ENCODE data around the gene DENND1A.

DENND1A gene

DNA sequence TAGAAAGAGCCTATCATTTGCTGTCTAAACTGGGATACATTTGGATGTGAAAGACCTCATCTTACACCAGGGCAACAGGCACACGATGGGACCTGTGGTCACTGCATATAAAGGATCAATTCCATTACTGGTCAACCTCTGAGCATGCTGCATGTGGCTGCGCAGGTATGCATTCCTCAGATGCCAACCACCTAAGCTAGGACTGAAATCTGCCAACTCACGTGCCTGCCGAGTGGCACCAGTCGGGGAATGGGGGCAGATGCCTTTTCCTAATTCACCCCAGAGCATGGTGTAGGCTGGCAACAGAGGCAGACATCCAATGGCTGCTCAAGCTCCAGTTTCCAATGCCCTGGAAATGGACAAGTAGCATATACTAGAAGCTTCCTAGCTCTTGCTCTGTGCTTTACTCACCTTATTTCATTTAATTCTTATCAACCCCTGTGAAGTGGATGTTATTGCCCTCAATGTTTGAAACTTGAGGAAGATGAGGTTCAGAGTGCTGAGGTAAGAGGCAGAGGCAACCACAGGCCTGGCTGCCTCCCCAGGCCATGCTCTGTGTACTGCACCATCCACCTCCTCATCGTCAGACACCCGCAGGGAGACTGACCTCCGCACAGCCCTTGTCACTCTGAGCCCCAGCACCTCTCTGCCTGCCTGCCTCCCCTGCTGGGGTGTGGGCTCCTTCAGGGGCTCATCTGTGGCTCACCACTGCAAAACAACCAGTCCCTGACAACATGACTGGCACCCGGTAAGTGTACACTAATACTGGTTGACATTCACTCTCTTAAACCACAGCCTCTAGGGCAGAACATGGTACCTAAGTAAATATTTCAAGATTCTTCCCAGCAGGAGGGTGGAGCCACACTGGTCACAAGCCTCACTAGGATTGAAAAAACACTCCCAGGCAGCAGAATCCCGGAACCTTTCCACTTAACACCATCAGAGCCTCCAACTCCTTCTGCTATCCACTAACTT, 345.4 kb downstream of the DENND1A start:
- TF ChIP-seq, protein P1, sequence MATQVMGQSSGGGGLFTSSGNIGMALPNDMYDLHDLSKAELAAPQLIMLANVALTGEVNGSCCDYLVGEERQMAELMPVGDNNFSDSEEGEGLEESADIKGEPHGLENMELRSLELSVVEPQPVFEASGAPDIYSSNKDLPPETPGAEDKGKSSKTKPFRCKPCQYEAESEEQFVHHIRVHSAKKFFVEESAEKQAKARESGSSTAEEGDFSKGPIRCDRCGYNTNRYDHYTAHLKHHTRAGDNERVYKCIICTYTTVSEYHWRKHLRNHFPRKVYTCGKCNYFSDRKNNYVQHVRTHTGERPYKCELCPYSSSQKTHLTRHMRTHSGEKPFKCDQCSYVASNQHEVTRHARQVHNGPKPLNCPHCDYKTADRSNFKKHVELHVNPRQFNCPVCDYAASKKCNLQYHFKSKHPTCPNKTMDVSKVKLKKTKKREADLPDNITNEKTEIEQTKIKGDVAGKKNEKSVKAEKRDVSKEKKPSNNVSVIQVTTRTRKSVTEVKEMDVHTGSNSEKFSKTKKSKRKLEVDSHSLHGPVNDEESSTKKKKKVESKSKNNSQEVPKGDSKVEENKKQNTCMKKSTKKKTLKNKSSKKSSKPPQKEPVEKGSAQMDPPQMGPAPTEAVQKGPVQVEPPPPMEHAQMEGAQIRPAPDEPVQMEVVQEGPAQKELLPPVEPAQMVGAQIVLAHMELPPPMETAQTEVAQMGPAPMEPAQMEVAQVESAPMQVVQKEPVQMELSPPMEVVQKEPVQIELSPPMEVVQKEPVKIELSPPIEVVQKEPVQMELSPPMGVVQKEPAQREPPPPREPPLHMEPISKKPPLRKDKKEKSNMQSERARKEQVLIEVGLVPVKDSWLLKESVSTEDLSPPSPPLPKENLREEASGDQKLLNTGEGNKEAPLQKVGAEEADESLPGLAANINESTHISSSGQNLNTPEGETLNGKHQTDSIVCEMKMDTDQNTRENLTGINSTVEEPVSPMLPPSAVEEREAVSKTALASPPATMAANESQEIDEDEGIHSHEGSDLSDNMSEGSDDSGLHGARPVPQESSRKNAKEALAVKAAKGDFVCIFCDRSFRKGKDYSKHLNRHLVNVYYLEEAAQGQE (IDR thresholded peaks at IDR 0.05; ENCODE audit: insufficient read depth in 1 of 2, low read depth in 2 of 2, low read length in 2 of 2): no peak
- TF ChIP-seq TAF1 (IDR thresholded peaks at IDR 0.05; ENCODE audit: borderline replicate concordance, insufficient read depth, low read length) (no peak), POLR2AphosphoS5 (IDR thresholded peaks at IDR 0.05; ENCODE audit: low read depth, low read length) (no peak), FOXP2 (optimal IDR thresholded peaks at IDR 0.05; ENCODE audit: borderline replicate concordance, extremely low read depth, extremely low read length, insufficient read depth) (no peak), SIN3A (IDR thresholded peaks at IDR 0.05; ENCODE audit: borderline replicate concordance, insufficient read depth, low read length) (no peak)

DNA sequence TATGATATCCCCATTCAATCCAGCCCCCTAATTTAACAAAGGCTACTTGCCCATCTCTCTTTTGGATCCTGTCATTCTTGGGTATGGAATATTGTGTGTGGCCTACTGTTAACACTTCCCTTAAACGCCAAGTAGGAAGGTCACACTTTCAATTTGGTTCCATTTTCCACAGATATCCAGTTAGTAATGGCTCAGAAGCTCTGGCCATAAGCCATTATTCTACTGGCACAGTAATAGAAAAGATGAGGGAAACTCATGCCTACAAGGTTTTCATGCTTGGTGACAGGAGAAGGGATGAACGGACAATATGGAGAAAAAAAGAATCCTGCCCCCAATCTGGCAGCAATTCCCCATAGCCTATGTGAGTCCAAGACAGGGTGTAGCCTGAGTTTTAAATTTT, 346.3 kb downstream of the DENND1A start:
- no peak for TF ChIP-seq TAF1 (IDR thresholded peaks at IDR 0.05; ENCODE audit: borderline replicate concordance, insufficient read depth, low read length)
- no peak for TF ChIP-seq POLR2AphosphoS5 (IDR thresholded peaks at IDR 0.05; ENCODE audit: low read depth, low read length)
- no peak for TF ChIP-seq SIN3A (IDR thresholded peaks at IDR 0.05; ENCODE audit: borderline replicate concordance, insufficient read depth, low read length)
- TF ChIP-seq, protein P1 (IDR thresholded peaks at IDR 0.05; ENCODE audit: insufficient read depth in 1 of 2, low read depth in 2 of 2, low read length in 2 of 2): no peak

DNA sequence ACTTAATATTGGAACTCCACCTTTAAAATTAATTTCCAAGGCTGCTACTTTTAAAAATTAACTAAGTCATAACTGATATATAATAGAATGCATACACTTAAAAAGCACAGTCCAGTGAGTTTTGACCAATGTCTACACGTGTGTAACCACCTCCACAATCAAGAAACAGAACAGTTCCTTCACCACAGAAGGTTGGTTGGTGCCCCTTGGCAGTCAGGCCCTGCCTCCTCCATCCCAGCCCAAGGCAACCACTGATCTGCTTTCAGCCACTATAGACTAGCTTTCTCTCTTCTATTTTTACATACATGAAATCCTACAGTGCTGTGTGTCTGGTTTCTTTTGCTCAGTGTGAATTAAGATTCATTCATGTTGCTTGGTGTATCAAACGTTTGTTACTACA, 358.7 kb downstream of the DENND1A start:
- no peak for TF ChIP-seq FOXP2 (optimal IDR thresholded peaks at IDR 0.05; ENCODE audit: borderline replicate concordance, extremely low read depth, extremely low read length, insufficient read depth)

DNA sequence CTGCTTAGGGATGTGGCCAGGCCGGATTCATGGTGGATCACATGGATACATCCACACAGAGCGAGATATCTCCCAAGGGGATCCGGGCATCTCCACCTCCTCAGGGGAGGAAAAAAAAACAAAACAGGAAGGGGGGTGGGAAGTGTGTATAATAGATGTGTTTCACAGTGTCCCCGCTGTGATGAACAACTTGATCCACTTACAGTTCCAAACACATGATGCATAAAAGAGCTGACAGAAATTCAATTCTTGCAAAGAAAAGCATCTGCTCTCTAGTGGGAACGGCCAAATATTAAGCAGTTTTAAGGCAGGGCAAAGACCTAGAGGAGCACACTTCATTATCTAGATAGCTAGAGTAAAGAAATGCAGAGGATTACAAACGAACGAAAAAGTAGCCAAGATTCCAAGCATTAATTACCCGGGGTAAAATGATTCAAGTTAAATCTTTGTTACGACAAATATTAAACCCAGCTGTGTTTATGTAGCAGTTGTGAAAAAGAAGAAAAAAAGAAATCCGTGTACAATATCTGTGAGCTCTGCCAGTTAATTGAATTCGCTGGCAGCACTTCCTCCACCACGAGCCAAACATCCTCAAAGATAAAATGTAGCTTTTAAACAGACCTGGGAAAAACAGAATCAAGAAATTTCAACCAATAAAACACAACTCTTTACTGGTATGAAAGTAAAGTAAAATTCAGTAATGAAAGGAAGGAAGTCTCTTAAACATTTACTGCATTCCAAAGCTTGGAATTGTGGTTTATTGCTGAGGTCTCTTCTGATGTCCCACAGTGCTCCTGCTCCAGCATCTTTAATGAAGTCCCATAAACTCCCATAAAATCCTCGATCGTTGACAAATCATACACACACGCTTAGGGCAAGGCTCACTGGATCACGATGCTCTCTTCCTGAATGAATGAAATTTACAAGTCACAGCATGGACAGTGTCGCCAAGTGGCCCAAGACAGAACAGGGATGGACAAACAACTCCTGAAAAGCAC, 360.9 kb downstream of the DENND1A start:
- TF ChIP-seq, protein P1 (IDR thresholded peaks at IDR 0.05; ENCODE audit: insufficient read depth in 1 of 2, low read depth in 2 of 2, low read length in 2 of 2): no peak
- TF ChIP-seq POLR2AphosphoS5 (IDR thresholded peaks at IDR 0.05; ENCODE audit: low read depth, low read length) (no peak), FOXP2 (optimal IDR thresholded peaks at IDR 0.05; ENCODE audit: borderline replicate concordance, extremely low read depth, extremely low read length, insufficient read depth) (no peak), SIN3A (IDR thresholded peaks at IDR 0.05; ENCODE audit: borderline replicate concordance, insufficient read depth, low read length) (no peak), TAF1 (IDR thresholded peaks at IDR 0.05; ENCODE audit: borderline replicate concordance, insufficient read depth, low read length) (no peak)

DNA sequence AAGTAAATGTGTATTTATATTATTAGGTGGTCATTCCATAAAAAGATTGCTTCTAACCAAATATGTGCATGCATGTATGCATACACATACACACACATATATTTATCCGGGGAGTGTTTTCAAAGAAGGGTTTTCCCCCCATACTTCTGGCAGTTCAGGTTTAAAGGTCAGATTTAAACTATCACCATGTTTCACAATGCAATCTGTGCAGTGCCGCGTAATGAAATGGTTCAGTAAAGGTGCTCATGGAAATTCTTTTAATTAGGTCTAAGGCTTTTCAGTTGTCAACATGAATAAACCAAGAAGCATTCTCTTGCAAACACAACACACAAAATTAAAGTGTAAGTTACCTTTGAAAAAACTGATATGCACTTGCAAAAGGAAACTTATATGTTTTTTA, 362.9 kb downstream of the DENND1A start:
- TF ChIP-seq FOXP2 (optimal IDR thresholded peaks at IDR 0.05; ENCODE audit: borderline replicate concordance, extremely low read depth, extremely low read length, insufficient read depth) (no peak), POLR2AphosphoS5 (IDR thresholded peaks at IDR 0.05; ENCODE audit: low read depth, low read length) (no peak), TAF1 (IDR thresholded peaks at IDR 0.05; ENCODE audit: borderline replicate concordance, insufficient read depth, low read length) (no peak), SIN3A (IDR thresholded peaks at IDR 0.05; ENCODE audit: borderline replicate concordance, insufficient read depth, low read length) (no peak)
- TF ChIP-seq, protein P1 (IDR thresholded peaks at IDR 0.05; ENCODE audit: insufficient read depth in 1 of 2, low read depth in 2 of 2, low read length in 2 of 2): no peak

Measured in PFSK-1 (cell line).